Stimulated activated CD4-positive, alpha-beta T cell treated with anti-CD3 and anti-CD28 coated beads, TNF-alpha, amount 100 ng/mL, for 48 hours (primary cell): ENCODE results near the gene ACSS3.
"Not testable (repeated sequence)": the region's sequence is repeated elsewhere in the genome, so short reads cannot be mapped to it uniquely, and the experiment has no call there.

ENCODE experiments used
- DNase-seq, 3 donors: peaks; one replicate each; pipeline ENCODE4 v3.0.0-alpha.2; 2020; ENCODE audit warnings: low read depth in 3 of 3

ACSS3 gene, protein sequence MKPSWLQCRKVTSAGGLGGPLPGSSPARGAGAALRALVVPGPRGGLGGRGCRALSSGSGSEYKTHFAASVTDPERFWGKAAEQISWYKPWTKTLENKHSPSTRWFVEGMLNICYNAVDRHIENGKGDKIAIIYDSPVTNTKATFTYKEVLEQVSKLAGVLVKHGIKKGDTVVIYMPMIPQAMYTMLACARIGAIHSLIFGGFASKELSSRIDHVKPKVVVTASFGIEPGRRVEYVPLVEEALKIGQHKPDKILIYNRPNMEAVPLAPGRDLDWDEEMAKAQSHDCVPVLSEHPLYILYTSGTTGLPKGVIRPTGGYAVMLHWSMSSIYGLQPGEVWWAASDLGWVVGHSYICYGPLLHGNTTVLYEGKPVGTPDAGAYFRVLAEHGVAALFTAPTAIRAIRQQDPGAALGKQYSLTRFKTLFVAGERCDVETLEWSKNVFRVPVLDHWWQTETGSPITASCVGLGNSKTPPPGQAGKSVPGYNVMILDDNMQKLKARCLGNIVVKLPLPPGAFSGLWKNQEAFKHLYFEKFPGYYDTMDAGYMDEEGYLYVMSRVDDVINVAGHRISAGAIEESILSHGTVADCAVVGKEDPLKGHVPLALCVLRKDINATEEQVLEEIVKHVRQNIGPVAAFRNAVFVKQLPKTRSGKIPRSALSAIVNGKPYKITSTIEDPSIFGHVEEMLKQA

DNA sequence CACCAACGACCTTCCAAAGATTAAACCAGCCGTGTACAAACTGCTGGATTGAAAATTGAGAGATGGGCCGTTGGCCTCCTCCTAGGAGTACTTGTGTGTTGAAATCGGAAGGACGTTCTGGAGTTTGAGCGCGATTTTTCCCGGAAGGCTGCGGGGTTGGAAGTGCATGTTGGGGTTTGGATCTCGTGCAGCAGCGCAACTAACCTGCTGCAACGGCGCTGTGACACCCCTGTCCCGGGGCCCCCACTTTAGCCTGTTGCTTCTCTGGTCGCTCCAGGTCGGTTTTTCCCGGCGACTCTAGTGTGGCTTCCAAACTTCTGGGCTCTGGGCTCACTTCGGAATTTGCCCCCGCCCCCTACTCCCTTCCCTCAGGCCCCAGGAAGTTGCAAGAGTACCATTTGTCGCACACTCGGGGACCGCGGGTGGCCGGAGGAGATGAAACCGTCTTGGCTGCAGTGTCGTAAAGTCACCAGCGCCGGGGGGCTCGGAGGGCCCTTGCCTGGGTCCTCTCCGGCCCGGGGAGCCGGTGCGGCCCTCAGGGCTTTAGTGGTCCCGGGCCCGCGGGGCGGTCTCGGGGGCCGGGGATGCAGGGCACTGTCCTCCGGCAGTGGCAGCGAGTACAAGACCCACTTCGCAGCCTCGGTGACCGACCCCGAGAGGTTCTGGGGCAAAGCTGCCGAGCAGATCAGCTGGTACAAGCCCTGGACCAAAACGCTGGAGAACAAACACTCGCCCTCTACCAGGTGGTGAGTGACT is at the start of gene ACSS3:
ACSS3 (plus strand) TSS at position 394 of the 756 bp plus-strand sequence; CDS start at position 436, 42 bp downstream.
- DNase-seq: no peak

DNA sequence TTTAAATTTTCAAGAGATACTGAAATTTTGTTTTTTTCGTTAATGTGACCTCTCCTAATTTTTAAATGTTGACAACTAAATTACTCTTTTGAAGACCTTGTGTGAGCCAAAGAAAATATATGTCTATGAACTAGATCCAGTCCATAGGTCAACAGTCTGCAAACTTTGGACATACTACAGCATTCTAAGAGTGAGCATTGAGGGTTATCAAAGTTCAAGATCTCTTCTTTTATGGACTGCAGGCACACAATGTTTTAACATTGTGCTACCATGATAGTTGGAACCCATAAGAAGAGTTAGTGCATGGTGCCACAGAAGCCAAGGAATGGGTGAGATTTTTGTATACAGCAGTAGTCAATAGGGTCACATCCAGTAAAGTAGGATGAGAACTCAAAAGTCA is 43.0 kb upstream of the ACSS3 start:
- DNase-seq: no peak

DNA sequence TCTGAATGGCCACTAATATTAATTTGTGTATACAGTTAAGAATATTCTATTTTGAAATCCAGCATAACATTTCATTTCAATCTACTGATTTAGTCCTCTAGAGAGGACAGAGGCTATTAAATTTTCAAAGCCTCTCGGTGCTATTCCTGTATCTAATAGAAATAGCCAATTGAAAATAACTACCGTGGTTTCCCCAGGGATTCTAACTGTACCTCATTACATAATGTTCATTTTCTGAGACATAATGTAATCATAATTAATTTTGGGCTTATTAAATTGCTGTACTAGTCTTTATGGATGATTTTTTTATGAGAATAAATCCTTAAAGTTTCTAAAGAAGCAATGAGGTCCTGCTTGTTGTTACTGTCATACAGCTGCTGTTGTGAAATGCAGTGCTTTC is 38.6 kb upstream of the ACSS3 start:
- no peak for DNase-seq

DNA sequence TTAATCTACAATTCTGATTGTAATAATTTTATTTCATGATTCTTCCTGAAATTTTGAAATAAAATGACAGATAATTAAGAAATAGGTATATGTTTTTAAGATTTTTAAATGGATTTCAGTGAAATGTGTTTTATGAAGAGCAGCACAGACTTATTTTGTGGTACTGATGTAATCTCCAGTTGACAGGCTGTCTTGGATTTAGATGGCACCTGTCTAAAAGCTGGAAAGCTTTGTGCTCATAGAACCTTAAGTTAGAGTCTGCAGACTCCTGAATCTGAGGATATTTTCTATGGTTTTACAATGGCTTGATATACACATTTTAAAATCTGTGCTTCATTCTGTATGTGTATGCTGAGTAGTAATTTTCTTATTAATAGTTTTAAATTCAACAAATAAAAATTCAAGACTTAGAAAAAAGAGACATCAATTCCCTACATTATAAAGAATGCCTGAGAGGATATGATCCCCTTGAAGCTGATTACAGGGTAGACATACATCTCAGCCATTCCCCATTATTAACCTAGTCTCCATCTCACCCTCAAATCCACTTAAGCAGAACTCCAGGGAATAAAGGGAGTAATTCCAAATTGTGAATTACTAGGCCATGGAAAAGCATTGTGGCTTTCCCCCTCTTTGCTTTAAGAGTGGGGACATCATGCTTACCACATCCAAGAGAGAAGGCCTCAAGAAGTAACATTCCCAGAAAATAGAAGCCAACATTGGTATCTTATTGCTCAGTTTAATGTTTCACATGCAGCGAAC is 33.7 kb upstream of the ACSS3 start:
- no peak for DNase-seq

DNA sequence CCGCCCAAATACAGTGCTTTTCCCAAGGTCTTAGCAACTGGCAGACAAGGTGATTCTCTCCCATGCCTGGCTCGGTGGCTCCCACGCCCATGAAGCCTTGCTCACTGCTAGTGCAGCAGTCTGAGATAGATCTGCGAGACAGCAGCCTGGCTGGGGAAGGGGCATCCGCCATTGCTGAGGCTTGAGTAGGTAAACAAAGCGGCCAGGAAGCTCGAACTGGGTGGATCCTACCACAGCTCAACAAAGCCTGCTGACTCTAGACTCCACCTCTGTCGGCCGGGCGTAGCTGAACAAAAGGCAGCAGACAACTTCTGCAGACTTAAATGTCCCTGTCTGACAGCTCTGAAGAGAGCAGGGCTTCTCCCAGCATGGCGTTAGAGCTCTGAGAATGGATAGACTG is 12.9 kb upstream of the ACSS3 start:
- not testable (repeated sequence) for DNase-seq

DNA sequence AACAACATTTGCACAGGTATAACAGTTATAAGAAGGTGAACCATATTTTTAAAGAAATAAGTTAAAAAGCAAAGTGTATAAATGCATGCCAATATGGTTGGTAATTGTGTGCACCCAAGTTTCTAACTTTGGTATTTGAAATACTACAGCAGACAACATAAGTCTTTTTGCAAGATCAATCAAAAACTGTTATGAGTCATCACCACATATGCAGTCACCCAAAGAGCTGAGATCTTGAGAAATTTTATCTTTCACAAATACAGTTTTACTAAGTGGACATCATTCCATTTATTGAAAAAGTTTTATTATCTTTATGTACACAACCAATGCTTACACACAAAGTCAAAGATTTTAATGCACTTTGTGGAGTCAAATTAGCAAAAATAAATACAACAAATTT is 7.0 kb upstream of the ACSS3 start:
- DNase-seq: no peak

DNA sequence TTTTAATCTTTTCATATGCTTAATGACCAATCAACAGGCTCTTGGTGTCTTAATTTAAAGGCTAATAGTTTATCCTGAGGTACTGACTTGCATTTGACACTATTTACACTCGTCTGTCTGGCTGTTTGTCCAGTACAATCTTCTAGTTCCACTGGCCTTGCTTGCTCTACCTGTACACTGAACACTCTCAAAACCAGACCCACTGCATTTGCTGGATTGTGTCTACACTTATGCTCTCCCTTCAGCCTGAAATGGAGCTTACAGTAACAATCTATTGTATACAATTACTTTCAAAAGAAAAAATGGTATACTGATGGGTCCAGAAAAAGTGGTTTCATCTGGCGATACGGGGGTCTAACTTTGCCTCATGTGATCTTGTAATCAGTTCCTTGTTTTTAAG is 2.3 kb upstream of the ACSS3 start:
- DNase-seq: no peak

DNA sequence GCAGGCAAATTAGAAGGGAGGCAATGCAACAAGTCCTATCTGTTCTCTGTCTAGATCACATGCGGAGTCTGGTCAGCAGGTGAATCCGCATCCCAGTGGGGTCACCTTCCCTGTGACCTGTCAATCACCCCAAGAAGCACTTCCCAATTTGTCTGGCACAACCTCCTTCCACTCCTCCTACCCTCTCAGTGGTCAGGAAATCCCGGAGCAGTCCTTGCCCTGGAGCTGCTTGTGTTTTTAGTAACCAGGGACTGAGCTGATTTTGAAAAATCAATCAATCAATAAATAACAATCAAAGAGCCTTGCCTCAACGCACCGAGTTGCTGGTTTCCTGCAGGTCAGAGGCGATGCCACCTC is 572 bp upstream of the ACSS3 start:
- DNase-seq: no peak

DNA sequence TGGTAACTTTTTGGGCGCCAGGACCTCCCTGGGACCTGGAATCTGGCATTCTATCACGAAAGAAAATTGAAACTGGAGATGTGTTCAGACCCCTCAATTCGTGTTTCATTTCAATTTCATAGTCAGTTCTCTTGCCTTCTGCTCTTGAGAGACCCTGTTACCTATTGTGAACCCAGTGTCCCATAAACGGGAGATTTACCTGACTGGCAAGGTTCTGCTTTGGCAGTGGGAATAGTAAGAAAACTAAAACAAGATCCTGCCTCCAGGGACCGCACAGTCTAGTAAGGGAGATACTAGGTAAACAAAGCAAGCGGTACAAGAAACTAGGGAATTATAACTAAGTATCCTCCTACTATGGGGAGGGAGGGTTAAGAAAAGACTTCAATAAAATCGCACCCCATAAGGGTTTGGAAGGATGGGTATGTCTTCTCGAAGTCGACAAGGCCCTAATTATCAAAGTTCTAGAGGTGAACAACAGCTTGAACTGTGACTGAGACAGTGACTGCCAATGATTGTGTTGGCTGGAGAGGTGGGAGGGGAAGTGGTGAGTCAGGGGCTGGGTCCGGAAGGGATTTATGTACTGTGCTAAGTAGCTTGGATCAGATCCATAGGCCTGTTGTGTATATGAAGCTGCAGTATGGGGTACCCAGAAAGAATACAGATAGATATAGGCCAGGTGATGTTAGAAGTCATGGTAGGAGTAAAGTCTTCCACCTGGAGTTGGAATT is 754 bp downstream of the ACSS3 start:
- DNase-seq: no peak

DNA sequence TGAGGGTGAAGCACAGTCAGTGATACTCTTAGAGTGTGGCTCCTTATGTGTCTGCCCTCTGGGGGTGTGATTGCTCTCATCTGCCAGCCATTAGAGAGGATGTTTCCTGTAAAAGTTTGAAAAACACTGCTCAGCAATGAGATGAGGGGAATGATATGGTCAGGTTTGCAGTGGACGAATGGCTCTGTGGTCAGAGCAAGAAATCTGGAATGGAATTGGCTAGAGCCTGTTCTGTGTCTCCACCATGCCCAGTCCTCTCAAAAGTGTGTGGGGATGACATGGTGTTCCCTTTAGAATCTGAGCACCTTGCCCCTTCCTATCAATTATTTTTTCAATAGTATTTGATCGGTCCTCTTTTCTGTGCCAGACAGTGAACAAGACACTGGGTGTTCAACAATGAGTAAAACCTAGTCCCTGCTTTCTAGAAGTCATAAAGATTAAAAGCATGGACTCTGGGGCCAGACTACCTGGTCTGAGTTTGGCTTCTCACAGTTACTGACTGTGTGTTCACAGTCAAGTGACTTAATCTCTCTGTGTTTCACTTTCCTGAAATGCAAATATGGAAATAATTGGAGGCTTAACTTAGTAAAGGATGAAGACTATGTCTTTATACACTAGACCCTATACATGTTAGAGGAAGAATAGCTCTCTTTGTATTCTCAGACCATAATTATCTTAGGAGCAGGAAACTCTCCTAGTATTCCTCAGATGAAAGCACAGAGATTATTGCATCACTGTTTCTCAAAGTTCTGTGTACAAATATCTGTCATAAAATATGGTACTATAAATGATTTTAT is 1.6 kb downstream of the ACSS3 start:
- no peak for DNase-seq

DNA sequence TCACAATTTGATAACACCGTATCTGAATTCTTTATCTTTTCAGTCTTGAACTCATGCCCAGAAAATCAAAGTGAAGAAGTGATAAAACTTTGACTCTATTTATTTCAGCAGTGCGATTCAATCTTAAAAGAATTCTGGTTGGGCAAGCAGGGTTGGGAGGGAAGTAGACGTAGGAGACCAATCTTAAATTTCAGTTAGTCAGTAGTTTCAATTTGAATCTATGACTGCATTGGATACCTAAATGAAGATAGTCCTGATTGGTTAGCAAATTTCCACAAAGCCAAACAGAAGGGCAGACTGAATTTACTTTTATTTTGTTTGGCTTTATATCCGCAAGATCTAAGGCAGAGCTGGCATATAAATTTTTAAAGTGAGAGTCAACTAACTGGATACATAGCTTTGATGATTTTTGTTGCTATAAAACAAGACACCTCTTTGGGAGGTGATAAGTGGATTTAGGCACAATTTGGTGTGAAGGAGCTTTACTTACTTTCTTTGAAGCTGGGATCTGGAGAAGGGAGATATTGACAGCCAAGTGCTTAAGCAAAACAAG is 2.6 kb downstream of the ACSS3 start:
- DNase-seq: no peak

DNA sequence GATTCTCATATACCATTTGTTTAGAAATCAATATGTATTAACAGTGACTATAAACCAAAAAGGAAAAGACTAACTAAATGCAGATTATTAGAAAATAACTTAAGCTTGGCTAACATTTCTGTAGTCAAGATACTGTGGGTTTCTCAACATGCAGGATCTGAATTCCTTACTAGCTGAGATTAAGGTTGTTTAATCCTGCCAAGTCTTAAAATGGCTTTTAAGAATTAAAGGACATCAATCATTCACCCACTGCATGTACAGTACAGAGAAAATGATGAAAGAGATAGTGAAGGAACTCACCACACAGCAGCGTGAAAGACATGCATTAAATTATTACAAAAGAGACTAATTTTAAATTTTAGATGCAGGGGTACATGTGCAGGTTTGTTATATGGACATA is 3.8 kb downstream of the ACSS3 start:
- DNase-seq: no peak

DNA sequence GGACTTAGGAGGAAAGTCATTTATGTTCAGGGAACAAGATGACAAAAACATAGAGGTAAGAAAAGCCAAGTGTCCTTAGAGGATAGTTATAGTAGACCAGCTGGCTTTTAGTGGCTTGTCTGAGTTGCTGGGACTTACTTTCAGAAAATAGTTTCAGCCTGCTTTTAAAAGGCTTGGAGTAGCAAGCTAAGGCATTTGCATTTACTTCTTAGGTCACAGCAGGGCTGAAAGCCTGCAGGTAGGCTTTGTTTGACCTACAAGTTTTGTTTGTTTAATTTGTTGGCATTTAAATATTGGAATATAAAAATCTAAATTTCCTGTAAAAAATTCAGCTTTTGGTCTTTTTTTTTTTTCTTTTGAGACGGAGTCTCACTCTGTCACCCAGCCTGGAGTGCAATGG is 5.1 kb downstream of the ACSS3 start:
- DNase-seq: no peak

DNA sequence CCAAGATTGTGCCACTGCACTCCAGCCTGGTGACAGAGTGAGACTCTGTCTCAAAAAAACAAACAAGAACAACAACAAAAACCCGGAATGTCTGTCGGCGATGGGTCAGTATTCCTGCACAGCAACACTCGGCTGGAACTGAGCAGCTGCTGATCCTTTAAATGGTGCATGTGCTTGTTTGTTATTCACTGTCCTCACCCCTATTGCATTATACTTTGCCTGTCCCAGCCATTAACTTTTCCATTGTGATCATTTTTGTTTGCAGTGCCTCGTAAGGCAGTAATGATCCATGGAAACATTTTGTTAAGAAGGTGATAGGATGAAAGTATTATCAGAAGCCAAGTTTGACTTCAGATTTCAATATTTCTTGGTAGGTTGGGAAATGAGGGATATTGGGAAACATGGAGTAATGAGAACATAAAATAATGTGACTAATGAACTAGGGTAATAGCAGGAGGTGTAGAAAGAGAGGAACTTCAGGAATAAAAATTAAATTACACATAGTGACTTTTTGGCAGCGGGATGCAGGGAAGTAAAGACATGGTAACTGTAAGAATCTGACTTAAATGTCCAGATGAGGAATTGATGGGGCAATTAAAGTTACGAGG is 6.1 kb downstream of the ACSS3 start:
- no peak for DNase-seq

DNA sequence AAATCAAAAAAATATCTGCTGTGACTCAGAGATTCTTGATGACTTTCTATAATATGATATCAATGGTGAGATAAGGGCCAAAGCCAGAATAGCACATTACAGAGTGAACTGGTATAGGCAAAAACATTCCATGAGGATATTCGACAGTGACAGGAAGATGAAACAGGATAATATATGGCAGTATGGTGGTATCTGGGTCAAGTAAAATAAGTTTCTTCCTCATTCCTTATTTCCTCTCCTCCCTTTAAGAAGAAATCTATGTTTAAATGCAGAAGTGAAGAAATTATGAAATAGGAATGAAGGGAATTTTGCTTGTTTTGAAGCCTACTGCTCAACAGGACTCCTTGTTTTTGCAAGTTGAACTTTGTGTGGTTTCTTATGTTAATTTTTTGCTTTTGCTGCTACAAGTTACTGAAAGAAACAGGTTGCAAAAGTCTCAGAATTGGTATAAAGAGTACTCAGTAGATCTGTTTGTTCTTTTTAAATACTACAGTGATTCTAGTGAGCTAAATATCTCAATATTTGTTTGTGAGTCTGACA is 7.0 kb downstream of the ACSS3 start:
- DNase-seq: no peak

DNA sequence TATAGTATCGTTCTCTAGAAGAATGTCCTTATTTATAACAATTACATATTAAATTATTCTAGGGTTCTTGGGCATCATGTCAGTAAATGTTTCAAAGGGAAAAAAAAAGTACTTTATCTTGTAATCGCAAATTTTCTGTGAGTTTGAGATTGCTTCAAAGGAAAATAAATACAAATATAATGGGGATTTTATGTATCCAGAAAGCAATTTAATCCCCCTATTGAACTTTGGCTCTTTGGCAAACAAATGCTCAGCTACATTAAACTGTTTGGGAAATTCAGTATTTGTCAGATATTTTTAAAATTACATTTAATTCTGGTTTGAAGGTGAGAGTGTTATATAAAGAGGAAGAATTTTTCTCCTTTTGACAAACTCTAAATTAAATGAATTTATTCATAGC is 8.0 kb downstream of the ACSS3 start:
- no peak for DNase-seq

DNA sequence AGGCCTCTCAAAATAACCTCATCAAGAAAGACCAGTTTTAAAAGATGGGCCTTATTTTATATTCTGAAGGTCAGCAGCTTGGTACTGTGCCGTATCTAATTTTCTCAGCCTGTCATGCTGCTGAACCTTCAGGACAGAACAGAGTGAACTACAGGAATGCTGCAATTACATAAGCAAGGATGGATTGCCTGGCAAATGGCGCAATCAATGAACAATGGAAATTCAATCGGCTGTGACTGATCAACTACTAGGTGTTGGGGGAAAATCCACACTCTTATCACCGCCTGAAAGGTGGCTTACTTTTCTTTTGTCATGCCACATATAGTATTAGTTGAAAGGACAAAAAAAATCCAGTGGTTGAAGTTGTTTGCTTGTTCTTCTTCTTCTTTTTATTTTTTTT is 8.5 kb downstream of the ACSS3 start:
- DNase-seq: no peak

DNA sequence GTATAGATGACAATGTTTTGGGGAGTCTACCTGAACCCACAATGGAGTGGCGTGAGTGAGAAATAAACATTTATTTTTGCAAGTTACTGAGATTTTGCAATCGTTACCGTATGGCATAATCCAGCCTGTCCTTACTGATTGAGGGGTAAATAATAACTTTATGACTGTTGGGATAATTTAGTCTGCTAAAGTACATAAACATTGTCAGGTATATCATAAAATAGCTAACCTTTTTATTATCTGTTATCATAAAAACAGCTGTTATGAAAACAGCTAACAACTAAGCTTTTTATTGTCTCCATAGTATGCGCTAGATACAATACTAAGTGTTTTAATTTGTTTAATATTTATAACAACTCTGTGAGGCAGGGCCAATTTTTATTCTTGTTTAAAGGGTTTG is 10.3 kb downstream of the ACSS3 start:
- DNase-seq: no peak

DNA sequence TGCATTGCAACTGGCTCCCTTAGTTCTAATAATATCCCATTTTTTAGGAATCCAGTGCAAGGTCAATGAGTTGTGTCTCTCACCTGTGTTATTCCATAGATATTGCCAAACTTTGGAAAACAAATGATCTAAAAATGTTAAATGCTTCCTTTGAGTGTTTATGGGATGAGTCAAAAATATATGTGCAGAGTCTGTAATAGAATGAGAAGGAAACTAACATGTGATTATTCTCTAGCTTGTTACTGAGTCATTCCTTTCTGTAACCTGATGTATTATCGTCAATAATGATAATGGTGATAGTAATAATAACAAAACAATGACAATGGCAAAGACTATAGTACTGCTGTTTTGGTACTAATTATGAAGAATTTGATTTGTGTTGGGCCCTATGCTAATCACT is 11.5 kb downstream of the ACSS3 start:
- no peak for DNase-seq

DNA sequence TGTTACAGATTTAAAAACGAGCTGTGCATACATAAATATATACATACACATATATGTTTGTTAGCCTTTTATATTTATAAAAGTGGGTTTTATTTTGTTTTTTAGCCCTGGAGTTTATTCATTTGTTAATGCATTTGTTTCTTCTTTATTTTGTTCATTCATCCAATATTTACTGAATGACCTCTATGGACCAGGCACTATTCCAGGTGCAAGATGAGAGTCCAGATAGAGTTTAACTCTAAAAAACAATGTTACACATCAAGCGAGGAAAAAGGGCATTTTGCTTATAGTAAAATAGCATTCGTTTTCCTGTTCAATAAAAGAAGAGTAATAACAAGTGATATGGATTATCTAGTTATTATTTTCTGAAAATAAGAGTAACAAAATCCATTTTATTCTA is 14.2 kb downstream of the ACSS3 start:
- no peak for DNase-seq
